ENCODE data around the gene KPNA4.

The KPNA4 gene

DNA sequence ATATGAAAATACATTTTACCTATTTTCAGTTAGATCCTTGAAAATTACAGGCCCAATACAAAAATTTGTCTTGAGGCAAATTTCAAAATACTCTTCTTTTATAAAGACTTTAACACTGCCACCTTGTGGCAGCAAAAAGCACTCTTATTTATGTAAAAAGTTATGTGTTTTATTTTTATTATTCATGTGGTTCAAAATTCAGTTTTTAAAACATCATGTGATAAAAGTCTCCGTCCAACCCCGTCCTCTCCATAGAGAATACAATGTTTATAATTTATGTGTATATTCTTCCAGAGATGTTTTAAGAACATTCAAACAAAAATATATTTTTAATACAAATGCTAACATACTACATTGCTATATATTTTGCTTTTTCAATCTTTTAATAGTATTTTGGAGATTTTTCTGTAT, 78.9 kb downstream of the KPNA4 start:
- in situ Hi-C loops (cut with MboI; ENCODE audit: low pct_unique_long_range_greater_than_20kb, low sequenced_read_pairs, unreplicated experiment), result no loop called here
- DNase-seq (ENCODE audit: low spot score), result no peak

GRCh38 chr3:160482796-160483195, 82.6 kb downstream of the KPNA4 start:
- DNase-seq (ENCODE audit: low spot score), result no peak
- TF ChIP-seq CTCF (IDR thresholded peaks at IDR 0.05; ENCODE audit: extremely low read depth, insufficient read depth, missing control alignments), result no peak
- in situ Hi-C loops (cut with MboI; ENCODE audit: low pct_unique_long_range_greater_than_20kb, low sequenced_read_pairs, unreplicated experiment), result no loop called here

More for the DNA sequence above, 78.9 kb downstream of the KPNA4 start:
- peak; percentile 49 for TF ChIP-seq CTCF (IDR thresholded peaks at IDR 0.05; ENCODE audit: extremely low read depth, insufficient read depth, missing control alignments)

- in situ Hi-C loops (cut with MboI; ENCODE audit: low pct_unique_long_range_greater_than_20kb, low sequenced_read_pairs, unreplicated experiment), result no loop called here
- no peak for TF ChIP-seq CTCF (IDR thresholded peaks at IDR 0.05; ENCODE audit: extremely low read depth, insufficient read depth, missing control alignments)
Measured at GRCh38 chr3:160481856-160482255, 83.5 kb downstream of the KPNA4 start.

DNA sequence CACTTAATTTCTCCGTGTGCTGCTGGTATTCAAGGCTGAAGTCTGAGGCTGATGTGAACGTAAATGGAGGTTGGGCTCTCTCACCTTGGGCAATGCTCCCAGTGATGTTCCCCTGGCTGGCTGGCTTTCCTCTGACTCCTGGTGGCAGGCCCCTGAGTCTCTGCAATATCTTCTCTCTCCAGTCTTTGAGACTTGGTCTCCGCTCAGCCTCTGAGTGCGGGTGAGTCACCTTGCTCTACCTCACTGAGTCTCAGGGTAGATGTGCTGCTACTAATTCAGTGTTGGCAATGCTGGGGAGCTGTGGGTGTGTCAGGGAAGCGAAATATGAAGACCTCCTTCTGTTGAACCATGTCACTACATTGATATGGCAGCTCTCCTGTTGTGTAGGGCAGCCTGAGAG, 84.4 kb downstream of the KPNA4 start:
- in situ Hi-C loops (cut with MboI; ENCODE audit: low pct_unique_long_range_greater_than_20kb, low sequenced_read_pairs, unreplicated experiment), result no loop called here
- no peak for TF ChIP-seq CTCF (IDR thresholded peaks at IDR 0.05; ENCODE audit: extremely low read depth, insufficient read depth, missing control alignments)
- no peak for DNase-seq (ENCODE audit: low spot score)

More at GRCh38 chr3:160481856-160482255, 83.5 kb downstream of the KPNA4 start:
- DNase-seq (ENCODE audit: low spot score), result no peak

DNA sequence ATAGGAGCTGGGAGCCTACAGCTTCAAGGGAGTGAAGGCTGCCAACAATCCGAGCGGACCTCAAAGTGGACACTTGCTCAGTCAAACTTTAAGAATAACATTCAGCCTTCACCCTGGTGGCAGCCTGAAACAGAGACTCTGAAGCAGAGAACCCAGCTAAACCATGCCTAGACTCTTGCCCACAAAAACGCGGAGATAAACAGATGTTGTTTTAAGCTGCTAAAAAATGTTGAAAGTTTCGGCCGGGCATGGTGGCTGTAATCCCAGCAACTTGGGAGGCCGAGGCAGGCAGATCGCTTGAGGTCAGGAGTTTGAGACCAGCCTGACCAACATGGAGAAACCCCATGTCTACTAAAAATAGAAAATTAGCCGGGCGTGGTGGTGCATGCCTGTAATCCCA, 86.0 kb downstream of the KPNA4 start:
- TF ChIP-seq CTCF (IDR thresholded peaks at IDR 0.05; ENCODE audit: extremely low read depth, insufficient read depth, missing control alignments), result no peak
- DNase-seq (ENCODE audit: low spot score), result no peak
- in situ Hi-C loops (cut with MboI; ENCODE audit: low pct_unique_long_range_greater_than_20kb, low sequenced_read_pairs, unreplicated experiment), result no loop called here

GRCh38 chr3:160478338-160478737, 87.0 kb downstream of the KPNA4 start:
- DNase-seq (ENCODE audit: low spot score), result no peak
- in situ Hi-C loops (cut with MboI; ENCODE audit: low pct_unique_long_range_greater_than_20kb, low sequenced_read_pairs, unreplicated experiment), result no loop called here
- no peak for TF ChIP-seq CTCF (IDR thresholded peaks at IDR 0.05; ENCODE audit: extremely low read depth, insufficient read depth, missing control alignments)

DNA sequence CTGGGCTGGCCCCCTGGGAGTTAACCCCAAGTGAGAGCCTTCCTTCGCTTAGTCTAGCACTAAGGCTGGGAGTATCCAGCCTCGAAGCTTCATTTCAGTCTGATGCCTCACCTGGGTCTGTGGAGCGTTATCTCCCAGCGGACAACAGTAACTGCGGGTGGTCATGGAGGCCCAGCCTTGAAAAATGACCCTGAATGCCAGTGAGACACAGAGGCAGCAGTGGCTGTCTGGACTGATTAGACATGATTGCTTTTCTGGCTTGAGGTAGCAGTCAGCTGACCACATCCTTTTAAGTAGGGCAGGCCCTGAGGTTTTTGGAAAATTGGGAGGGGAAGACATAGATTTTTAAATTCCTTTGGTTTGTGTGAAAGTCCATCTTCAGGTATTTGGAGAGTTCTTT, 87.6 kb downstream of the KPNA4 start:
- in situ Hi-C loops (cut with MboI; ENCODE audit: low pct_unique_long_range_greater_than_20kb, low sequenced_read_pairs, unreplicated experiment), result no loop called here
- TF ChIP-seq CTCF (IDR thresholded peaks at IDR 0.05; ENCODE audit: extremely low read depth, insufficient read depth, missing control alignments), result no peak
- no peak for DNase-seq (ENCODE audit: low spot score)
